Parathyroid adenoma (tissue), 2 donors: Measurements from ENCODE around the gene OTULINL.

Experiments used
- H2AFZ ChIP-seq: fragments of 300-600 bp; sonication (generic); one replicate; pipeline ENCODE4 v1.7.0; 2017; ENCODE audit warnings: antibody characterized with exemption, mild to moderate bottlenecking
- H3K27ac ChIP-seq: fragments of 300-600 bp; sonication (generic); one replicate; pipeline ENCODE4 v1.7.0; 2017
- H3K27me3 ChIP-seq: fragments of 300-600 bp; sonication (generic); one replicate; pipeline ENCODE4 v1.7.0; 2017; ENCODE audit warnings: low read length; ENCODE audit not compliant: control insufficient read depth, insufficient read depth
- H3K36me3 ChIP-seq: fragments of 300-600 bp; sonication (generic); one replicate; pipeline ENCODE4 v1.7.0; 2017; ENCODE audit warnings: low read length; ENCODE audit not compliant: control insufficient read depth, insufficient read depth
- H3K4me1 ChIP-seq: fragments of 300-600 bp; sonication (generic); one replicate; pipeline ENCODE4 v1.7.0; 2017; ENCODE audit warnings: control low read depth
- H3K4me2 ChIP-seq: fragments of 300-600 bp; sonication (generic); one replicate; pipeline ENCODE4 v1.7.0; 2017; ENCODE audit warnings: low read length
- H3K4me3 ChIP-seq: fragments of 300-600 bp; sonication (generic); one replicate; pipeline ENCODE4 v1.7.0; 2017; ENCODE audit warnings: low read depth, low read length
- H3K79me2 ChIP-seq: fragments of 300-600 bp; sonication (generic); one replicate; pipeline ENCODE4 v1.7.0; 2017; ENCODE audit warnings: control low read depth
- H3K9ac ChIP-seq: fragments of 300-600 bp; sonication (generic); one replicate; pipeline ENCODE4 v1.7.0; 2017; ENCODE audit warnings: mild to moderate bottlenecking
- H3K9me3 ChIP-seq: fragments of 300-600 bp; sonication (generic); one replicate; pipeline ENCODE4 v1.7.0; 2017; ENCODE audit warnings: low read length; ENCODE audit not compliant: control insufficient read depth
- CTCF ChIP-seq: fragments of 300-600 bp; sonication (generic); IDR thresholded peaks from one replicate; pipeline ENCODE4 v1.7.0; 2017; ENCODE audit warnings: antibody characterized with exemption, mild to moderate bottlenecking
- donor health status: primary hyperparathyroidism.

The OTULINL gene

GRCh38 chr5:14614490-14614889, 32.9 kb downstream of the OTULINL start:
- H3K27me3 ChIP-seq = no peaks in the 10 kb centered on the region
- H3K4me2 ChIP-seq = no peak overlapping the region
- H3K4me1 ChIP-seq = no peaks in the 10 kb centered on the region
- H2AFZ ChIP-seq = no peak overlapping the region
- H3K4me3 ChIP-seq = no peak overlapping the region
- H3K27ac ChIP-seq = no peak overlapping the region
- H3K9ac ChIP-seq = no peak overlapping the region
- no peaks in the 10 kb centered on the region for H3K36me3 ChIP-seq
- H3K79me2 ChIP-seq = no peaks in the 10 kb centered on the region
- no peak for TF ChIP-seq CTCF
- H3K9me3 ChIP-seq = no peaks in the 10 kb centered on the region

DNA sequence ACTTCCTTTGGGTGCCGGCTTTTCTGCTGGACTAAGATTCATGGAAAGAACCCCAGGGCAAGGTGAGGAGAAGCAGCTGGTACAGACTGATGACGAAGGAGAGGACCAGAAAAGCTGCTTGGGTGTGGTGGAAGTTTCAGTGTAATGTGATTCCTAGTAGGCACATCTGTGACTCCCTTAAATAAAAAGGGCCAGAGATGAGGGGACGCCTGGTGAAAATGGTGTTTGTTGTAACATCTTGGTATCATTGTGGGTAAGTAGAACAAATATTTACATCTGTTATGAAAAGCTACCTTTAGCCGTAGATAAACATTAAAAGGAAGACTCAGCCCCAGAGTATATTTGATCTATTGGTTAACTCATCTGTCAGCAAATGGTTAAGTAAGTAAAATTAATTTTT, 33.8 kb downstream of the OTULINL start:
- Histone ChIP-seq H3K4me1 (no peaks in the 10 kb centered on the region), H2AFZ (no peak overlapping the region), H3K9me3 (no peaks in the 10 kb centered on the region), H3K36me3 (no peaks in the 10 kb centered on the region), H3K4me3 (no peak overlapping the region), H3K27me3 (no peaks in the 10 kb centered on the region), H3K27ac (no peak overlapping the region), H3K79me2 (no peaks in the 10 kb centered on the region), H3K4me2 (no peak overlapping the region), H3K9ac (no peak overlapping the region)
- no peak for TF ChIP-seq CTCF

GRCh38 chr5:14617441-14617840, 35.8 kb downstream of the OTULINL start:
- no peaks in the 10 kb centered on the region for H3K36me3 ChIP-seq
- no peak for TF ChIP-seq CTCF
- H3K9ac ChIP-seq = no peak overlapping the region
- H3K9me3 ChIP-seq = no peaks in the 10 kb centered on the region
- H2AFZ ChIP-seq = no peak overlapping the region
- no peak overlapping the region for H3K4me2 ChIP-seq
- no peak overlapping the region for H3K27ac ChIP-seq
- no peaks in the 10 kb centered on the region for H3K27me3 ChIP-seq
- H3K4me3 ChIP-seq = no peak overlapping the region
- H3K79me2 ChIP-seq = no peaks in the 10 kb centered on the region
- no peaks in the 10 kb centered on the region for H3K4me1 ChIP-seq

DNA sequence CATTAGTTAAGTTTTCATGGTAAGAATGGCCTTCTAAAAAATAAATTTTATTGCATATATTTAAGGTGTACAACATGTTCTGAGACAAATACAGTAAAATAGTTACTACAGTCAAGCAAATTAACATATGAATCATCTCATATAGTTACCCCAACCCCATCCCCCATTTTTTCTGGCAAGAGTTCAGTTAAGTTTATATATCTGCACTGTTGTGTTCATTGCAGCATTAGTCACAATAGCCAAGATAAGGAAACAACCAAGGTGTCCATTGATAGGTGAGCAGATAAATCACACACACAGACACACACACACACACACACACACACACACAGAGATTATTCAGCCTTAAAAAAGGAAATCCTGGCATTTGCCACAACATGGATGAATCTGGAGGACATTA, 45.7 kb downstream of the OTULINL start:
- no peak overlapping the region for H2AFZ ChIP-seq
- H3K27me3 ChIP-seq = no peaks in the 10 kb centered on the region
- no peak overlapping the region for H3K4me2 ChIP-seq
- no peaks in the 10 kb centered on the region for H3K9me3 ChIP-seq
- no peak overlapping the region for H3K4me3 ChIP-seq
- H3K36me3 ChIP-seq = no peaks in the 10 kb centered on the region
- TF ChIP-seq CTCF = no peak
- H3K4me1 ChIP-seq = no peaks in the 10 kb centered on the region
- no peak overlapping the region for H3K9ac ChIP-seq
- H3K27ac ChIP-seq = no peak overlapping the region
- H3K79me2 ChIP-seq = no peaks in the 10 kb centered on the region

DNA sequence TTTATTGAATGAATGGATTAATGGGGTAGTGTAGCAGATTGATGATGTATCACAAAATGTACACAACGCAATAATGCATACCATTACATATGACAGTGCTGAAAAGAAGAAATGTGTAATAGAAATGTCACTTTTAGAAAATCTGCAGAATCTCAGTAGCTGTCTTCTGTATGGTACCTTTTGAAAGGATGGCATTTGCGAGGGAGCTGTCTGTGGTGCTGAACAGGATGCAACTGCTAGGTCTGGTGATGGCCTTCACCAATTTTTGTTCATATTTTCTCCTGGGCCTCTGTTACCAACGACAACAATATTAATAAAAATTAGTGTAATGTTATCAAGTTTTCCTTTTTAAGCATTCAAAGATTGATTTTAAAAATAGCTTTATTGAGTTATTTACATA, 46.8 kb downstream of the OTULINL start:
- no peak for TF ChIP-seq CTCF
- Histone ChIP-seq H3K9me3 (no peaks in the 10 kb centered on the region), H3K36me3 (no peaks in the 10 kb centered on the region), H3K4me2 (no peak overlapping the region), H3K4me3 (no peak overlapping the region), H3K9ac (no peak overlapping the region), H2AFZ (no peak overlapping the region), H3K27me3 (no peaks in the 10 kb centered on the region), H3K27ac (no peak overlapping the region), H3K4me1 (no peaks in the 10 kb centered on the region), H3K79me2 (no peaks in the 10 kb centered on the region)
